WTC11 (cell line): ENCODE measurements around the gene ITGA11. TPM values are rescaled to one million over a fixed set of nuclear protein-coding genes. Genes with fewer than 3 reads are reported as not detected.

Source experiments
- ATAC-seq: fragments of 200-7000 bp; cut with Tn5 transposase; 2 replicates; pipeline ENCODE4 v1.10.0; 2021; ENCODE audit warnings: mild to moderate bottlenecking, moderate library complexity
- CTCF ChIA-PET: fragments of 300-600 bp; sonication (Branson Sonifier 250); formaldehyde crosslinking; loops from one replicate; lab custom pipeline; 2021; ENCODE audit warnings: antibody characterized with exemption; lab: Charles Lee
- POLR2A ChIA-PET: fragments of 350-600 bp; sonication (Branson Sonifier 250); formaldehyde crosslinking; loops from one replicate; lab custom pipeline; 2021; ENCODE audit warnings: antibody characterized with exemption; lab: Charles Lee
- DNase-seq: peaks from one replicate; pipeline ENCODE4 v3.0.0; 2021; ENCODE audit warnings: low spot score
- H3K27ac Mint-ChIP-seq: 2 replicates; pipeline ENCODE4 v1.8.0; 2021; ENCODE audit warnings: mixed read lengths
- H3K27me3 Mint-ChIP-seq: 2 replicates; pipeline ENCODE4 v1.8.0; 2021; ENCODE audit warnings: low read depth, mild to moderate bottlenecking, moderate library complexity, mixed read lengths
- H3K36me3 Mint-ChIP-seq: 2 replicates; pipeline ENCODE4 v1.8.0; 2021; ENCODE audit warnings: mixed read lengths
- H3K4me1 Mint-ChIP-seq: 2 replicates; pipeline ENCODE4 v1.8.0; 2022; ENCODE audit warnings: mixed read lengths
- H3K4me3 Mint-ChIP-seq: 2 replicates; pipeline ENCODE4 v1.8.0; 2021; ENCODE audit warnings: mild to moderate bottlenecking, moderate library complexity, mixed read lengths
- H3K9me3 Mint-ChIP-seq: 2 replicates; pipeline ENCODE4 v1.8.0; 2021; ENCODE audit warnings: mixed read lengths
- AFF4 ChIP-seq: sonication (generic); formaldehyde crosslinking; IDR thresholded peaks from 2 replicates; pipeline ENCODE4 v1.8.1; 2023; ENCODE audit warnings: mild to moderate bottlenecking, missing genetic modification reagents, borderline replicate concordance
- ATF2 ChIP-seq: sonication (generic); formaldehyde crosslinking; IDR thresholded peaks from 2 replicates; pipeline ENCODE4 v1.8.1; 2022; ENCODE audit warnings: low read depth, missing genetic modification reagents, borderline replicate concordance
- CTCF ChIP-seq: fragments of 200-600 bp; IDR thresholded peaks from 2 replicates; pipeline ENCODE4 v1.8.0; 2022; ENCODE audit warnings: antibody characterized with exemption
- E2F1 ChIP-seq: sonication (generic); formaldehyde crosslinking; IDR thresholded peaks from 2 replicates; pipeline ENCODE4 v1.8.0; 2022; ENCODE audit warnings: mild to moderate bottlenecking, missing genetic modification reagents
- ERG ChIP-seq: fragments of 250-450 bp; sonication (Bioruptor Pico); IDR thresholded peaks from 2 replicates; pipeline ENCODE4 v1.8.0; 2021; ENCODE audit warnings: mild to moderate bottlenecking
- FOXP1 ChIP-seq: sonication (generic); formaldehyde crosslinking; IDR thresholded peaks from 2 replicates; pipeline ENCODE4 v1.8.0; 2022; ENCODE audit warnings: missing genetic modification reagents, mild to moderate bottlenecking, moderate library complexity, borderline replicate concordance
- FOXP4 ChIP-seq: sonication (generic); formaldehyde crosslinking; IDR thresholded peaks from 2 replicates; pipeline ENCODE4 v1.8.0; 2022; ENCODE audit warnings: mild to moderate bottlenecking, missing genetic modification reagents
- MLX ChIP-seq: sonication (generic); formaldehyde crosslinking; IDR thresholded peaks from 2 replicates; pipeline ENCODE4 v1.8.1; 2023; ENCODE audit warnings: mild to moderate bottlenecking, missing genetic modification reagents, moderate library complexity
- MYBL2 ChIP-seq: sonication (generic); formaldehyde crosslinking; IDR thresholded peaks from 2 replicates; pipeline ENCODE4 v1.8.1; 2023; ENCODE audit warnings: mild to moderate bottlenecking, moderate library complexity, missing genetic modification reagents
- NFE2L1 ChIP-seq: sonication (generic); formaldehyde crosslinking; IDR thresholded peaks from 2 replicates; pipeline ENCODE4 v1.8.1; 2023; ENCODE audit warnings: missing genetic modification reagents
- NR1H2 ChIP-seq: sonication (generic); formaldehyde crosslinking; IDR thresholded peaks from 2 replicates; pipeline ENCODE4 v1.9.0; 2021; ENCODE audit warnings: mild to moderate bottlenecking, moderate library complexity, missing genetic modification reagents
- RELA ChIP-seq: sonication (generic); formaldehyde crosslinking; IDR thresholded peaks from 2 replicates; pipeline ENCODE4 v1.8.1; 2022; ENCODE audit warnings: missing genetic modification reagents, mild to moderate bottlenecking, borderline replicate concordance
- SMAD4 ChIP-seq: sonication (generic); formaldehyde crosslinking; IDR thresholded peaks from 2 replicates; pipeline ENCODE4 v1.8.0; 2022; ENCODE audit warnings: mild to moderate bottlenecking, missing genetic modification reagents
- USF1 ChIP-seq: sonication (generic); formaldehyde crosslinking; IDR thresholded peaks from 2 replicates; pipeline ENCODE4 v1.8.0; 2022; ENCODE audit warnings: mild to moderate bottlenecking, missing genetic modification reagents
- ZNF138 ChIP-seq: sonication (generic); formaldehyde crosslinking; conservative IDR thresholded peaks from 2 replicates; pipeline ENCODE4 v1.8.1; 2022; ENCODE audit warnings: mild to moderate bottlenecking, moderate library complexity, missing genetic modification reagents
- ZNF219 ChIP-seq: sonication (generic); formaldehyde crosslinking; IDR thresholded peaks from 2 replicates; pipeline ENCODE4 v1.8.0; 2023; ENCODE audit warnings: missing genetic modification reagents, mild to moderate bottlenecking, borderline replicate concordance
- ZNF281 ChIP-seq: sonication (generic); formaldehyde crosslinking; IDR thresholded peaks from 2 replicates; pipeline ENCODE4 v1.8.0; 2023; ENCODE audit warnings: mild to moderate bottlenecking, missing genetic modification reagents
- ZNF512 ChIP-seq: sonication (generic); formaldehyde crosslinking; IDR thresholded peaks from 2 replicates; pipeline ENCODE4 v1.8.1; 2022; ENCODE audit warnings: missing genetic modification reagents, borderline replicate concordance
- ZNF671 ChIP-seq: fragments of 250-450 bp; sonication (Bioruptor Pico); IDR thresholded peaks from 2 replicates; pipeline ENCODE4 v1.8.0; 2021; ENCODE audit warnings: mild to moderate bottlenecking
- total RNA-seq: library from RNA; stranded (reverse); gene quantifications from 3 replicates; pipeline ENCODE4 v1.2.3, GENCODE V29; 2021

Gene ITGA11
- total RNA-seq, 1 experiment from 2014 or later: 0.15 TPM

GRCh38 chr15:68411735-68412134, 20.2 kb downstream of the ITGA11 start:
- no peaks in the 10 kb centered on the region for H3K4me1 Mint-ChIP-seq
- no peaks in the 10 kb centered on the region for H3K9me3 Mint-ChIP-seq
- ChIA-PET POLR2A (interaction anchor here (0.6 kb wide), 1 partner anchor 1183 kb away, joined by 8 read pairs; no protein-coding TSS in a partner anchor), CTCF (interaction anchor here (0.8 to 0.9 kb wide), 2 partner anchors 105 to 127 kb away, joined by 4 read pairs; no protein-coding TSS in a partner anchor)
- H3K4me3 Mint-ChIP-seq: no peak overlapping the region
- no peak overlapping the region for H3K27ac Mint-ChIP-seq
- no peak for DNase-seq
- ATAC-seq: no peak
- no peaks in the 10 kb centered on the region for H3K36me3 Mint-ChIP-seq
- H3K27me3 Mint-ChIP-seq: no peaks in the 10 kb centered on the region; the same call in 1 of the 2 replicates
- no peak for TF ChIP-seq CTCF
- no peak for TF ChIP-seq SMAD4 (CRISPR knock-in tag)
- no peak for TF ChIP-seq ZNF512 (CRISPR knock-in tag)
- TF ChIP-seq USF1: no peak
- no peak for TF ChIP-seq FOXP1
- no peak for TF ChIP-seq AFF4 (CRISPR knock-in tag)
- TF ChIP-seq ZNF219 (CRISPR knock-in tag): no peak
- no peak for TF ChIP-seq E2F1
- TF ChIP-seq ZNF138 (CRISPR knock-in tag): no peak
- TF ChIP-seq MYBL2: no peak
- TF ChIP-seq FOXP4 (CRISPR knock-in tag): no peak
- TF ChIP-seq ATF2: no peak
- TF ChIP-seq NR1H2 (CRISPR knock-in tag): no peak
- no peak for TF ChIP-seq ZNF281 (CRISPR knock-in tag)
- TF ChIP-seq ERG (CRISPR knock-in tag): no peak
- TF ChIP-seq RELA: no peak
- TF ChIP-seq MLX: no peak
- TF ChIP-seq ZNF671: no peak
- TF ChIP-seq NFE2L1 (CRISPR knock-in tag): no peak
